HUDEP-2 (cell line): ENCODE results near the gene ADAM11.
A peak's percentile ranks its signal among the peaks of the same experiment; 100 is the strongest.
"Not testable (repeated sequence)": the region's sequence is repeated elsewhere in the genome, so short reads cannot be mapped to it uniquely, and the experiment has no call there.

ENCODE experiments used
- DNase-seq, 76 experiments: peaks; one replicate each; lab custom pipeline; 2025; ENCODE audit not compliant: unreplicated experiment in 76 of 76; lab: John Stamatoyannopoulos, UW

The ADAM11 gene, protein sequence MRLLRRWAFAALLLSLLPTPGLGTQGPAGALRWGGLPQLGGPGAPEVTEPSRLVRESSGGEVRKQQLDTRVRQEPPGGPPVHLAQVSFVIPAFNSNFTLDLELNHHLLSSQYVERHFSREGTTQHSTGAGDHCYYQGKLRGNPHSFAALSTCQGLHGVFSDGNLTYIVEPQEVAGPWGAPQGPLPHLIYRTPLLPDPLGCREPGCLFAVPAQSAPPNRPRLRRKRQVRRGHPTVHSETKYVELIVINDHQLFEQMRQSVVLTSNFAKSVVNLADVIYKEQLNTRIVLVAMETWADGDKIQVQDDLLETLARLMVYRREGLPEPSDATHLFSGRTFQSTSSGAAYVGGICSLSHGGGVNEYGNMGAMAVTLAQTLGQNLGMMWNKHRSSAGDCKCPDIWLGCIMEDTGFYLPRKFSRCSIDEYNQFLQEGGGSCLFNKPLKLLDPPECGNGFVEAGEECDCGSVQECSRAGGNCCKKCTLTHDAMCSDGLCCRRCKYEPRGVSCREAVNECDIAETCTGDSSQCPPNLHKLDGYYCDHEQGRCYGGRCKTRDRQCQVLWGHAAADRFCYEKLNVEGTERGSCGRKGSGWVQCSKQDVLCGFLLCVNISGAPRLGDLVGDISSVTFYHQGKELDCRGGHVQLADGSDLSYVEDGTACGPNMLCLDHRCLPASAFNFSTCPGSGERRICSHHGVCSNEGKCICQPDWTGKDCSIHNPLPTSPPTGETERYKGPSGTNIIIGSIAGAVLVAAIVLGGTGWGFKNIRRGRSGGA

DNA sequence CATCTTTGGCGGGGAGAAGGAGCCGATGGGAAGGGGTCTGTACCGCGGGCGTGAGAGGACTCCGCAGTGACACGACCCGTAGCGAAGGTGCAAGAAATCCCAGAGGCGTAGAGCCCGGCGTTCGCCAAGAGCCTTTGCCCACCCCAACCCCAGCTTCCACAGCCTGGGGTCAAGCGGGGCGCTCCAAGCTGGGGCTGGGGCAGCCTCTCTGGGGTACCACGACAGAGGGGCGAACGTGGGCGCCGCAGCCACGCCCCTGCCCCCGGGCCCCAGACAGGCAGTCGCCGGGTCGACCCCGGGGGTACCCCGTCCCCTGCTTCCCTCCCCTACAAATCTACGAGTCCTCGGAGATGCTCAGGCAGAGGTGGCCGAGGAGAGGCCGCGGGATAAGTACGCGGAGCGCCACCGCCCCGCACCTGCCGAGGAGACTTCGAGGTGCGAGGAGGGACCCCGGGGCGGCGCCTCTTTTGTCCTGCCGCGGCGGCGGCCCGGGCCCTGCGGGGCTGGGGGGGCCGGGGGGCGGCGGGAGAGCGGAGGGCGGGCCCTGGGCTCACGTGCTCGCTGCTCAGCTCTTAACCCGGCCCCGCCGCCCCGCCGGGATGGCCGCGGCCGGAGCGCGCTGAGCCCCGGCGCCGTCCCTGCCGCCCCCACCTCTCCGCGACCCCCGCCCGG lies at the start of gene ADAM11:
ADAM11 (plus strand) TSS at position 575 of the 672 bp plus-strand sequence. CDS start 212 bp downstream, outside the sequence.
- no peak for DNase-seq

DNA sequence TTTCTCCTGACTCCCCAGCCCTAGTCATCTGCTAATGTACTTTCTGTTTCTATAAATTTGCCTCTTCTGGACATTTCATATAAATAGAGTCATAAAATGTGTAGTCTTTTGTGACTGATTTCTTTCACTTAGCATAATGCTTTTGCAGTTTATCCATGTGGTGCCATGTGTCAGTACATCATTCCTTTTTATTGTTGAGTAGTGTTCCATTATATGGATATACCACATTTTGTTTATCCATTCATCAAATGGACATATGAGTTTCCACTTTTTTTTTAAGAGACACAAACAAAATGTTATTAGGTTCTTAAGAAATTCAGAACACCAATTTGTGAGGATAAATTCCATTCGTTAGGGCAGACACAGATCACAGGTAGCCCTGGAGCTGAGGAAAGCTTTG lies 39.3 kb upstream of the ADAM11 start:
- no peak for DNase-seq

DNA sequence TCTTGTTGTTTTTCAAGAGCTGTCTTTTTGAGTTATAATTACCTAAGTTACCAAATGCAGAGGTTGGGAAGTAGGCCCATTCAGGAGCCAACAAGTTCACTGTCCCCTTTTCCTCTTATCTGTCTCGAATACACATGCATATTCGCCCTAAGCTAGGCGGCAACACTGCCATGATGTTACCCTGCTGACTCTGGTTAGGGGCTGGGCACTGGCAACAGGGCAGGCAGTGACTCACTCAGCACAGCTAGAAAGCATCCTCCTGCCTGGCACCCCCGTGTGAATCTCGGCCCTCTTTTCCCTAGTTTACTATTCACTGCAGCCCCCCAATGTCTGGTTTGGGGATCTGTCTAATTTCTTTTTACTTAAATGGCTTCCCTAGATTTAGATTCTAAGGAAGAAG lies 36.5 kb upstream of the ADAM11 start:
- no peak for DNase-seq

DNA sequence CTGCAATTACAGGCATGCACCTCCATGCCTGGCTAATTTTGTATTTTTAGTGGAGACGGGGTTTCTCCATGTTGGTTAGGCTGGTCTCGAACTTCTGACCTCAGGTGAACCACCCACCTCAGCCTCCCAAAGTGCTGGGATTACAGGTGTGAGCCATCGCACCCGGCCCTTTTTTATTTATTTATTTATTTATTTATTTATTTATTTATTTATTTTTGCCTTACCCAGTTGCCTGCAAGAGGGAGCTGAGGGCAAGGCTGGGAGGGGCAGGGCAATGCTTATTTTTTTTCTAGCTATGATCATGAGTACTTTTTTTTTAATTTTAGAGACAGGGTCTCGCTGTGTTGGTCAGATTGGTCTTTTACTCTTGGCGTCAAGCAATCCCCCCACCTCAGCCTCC lies 32.7 kb upstream of the ADAM11 start:
- not testable (repeated sequence) for DNase-seq

DNA sequence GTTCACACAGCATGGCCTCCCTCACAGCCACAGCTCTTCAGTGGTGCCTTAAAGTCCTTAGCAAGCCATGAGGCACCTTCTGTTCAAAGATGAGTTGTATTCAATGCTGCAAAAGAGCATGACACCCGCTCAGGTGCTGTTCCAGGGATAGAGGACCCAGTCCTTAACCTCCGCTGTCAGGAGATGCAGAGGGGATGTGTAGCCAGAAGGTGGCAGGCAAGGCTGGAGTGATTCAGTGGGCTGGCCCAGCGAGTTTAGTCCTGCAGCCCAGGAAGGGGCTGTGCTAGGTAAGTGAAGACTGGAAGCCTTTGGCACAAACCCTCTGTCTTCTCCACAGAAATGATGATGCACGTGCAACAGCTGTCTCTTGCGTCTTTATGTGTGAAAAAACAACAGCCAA lies 25.0 kb upstream of the ADAM11 start:
- peak in 2 of 76 experiments; percentile 2 to 13 for DNase-seq

DNA sequence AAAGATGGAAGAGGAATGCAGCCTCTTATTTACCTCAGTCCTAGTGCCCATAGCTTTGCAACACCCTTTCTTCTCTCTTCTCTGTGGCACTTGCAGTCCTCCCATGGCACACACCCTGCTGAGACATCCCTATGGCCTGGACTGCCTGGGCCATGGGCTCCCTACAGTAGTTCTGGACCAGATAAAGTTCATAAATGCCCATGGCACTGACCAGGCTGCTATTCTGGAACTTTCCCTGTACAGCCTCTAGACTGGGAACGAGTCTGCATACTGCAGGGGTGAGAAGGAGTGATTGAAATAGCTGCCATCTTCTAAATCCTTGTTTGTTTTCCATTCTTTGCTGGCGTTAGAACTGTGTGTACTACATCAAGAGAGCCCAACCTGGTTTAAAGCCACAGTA lies 24.5 kb upstream of the ADAM11 start:
- DNase-seq, result no peak

DNA sequence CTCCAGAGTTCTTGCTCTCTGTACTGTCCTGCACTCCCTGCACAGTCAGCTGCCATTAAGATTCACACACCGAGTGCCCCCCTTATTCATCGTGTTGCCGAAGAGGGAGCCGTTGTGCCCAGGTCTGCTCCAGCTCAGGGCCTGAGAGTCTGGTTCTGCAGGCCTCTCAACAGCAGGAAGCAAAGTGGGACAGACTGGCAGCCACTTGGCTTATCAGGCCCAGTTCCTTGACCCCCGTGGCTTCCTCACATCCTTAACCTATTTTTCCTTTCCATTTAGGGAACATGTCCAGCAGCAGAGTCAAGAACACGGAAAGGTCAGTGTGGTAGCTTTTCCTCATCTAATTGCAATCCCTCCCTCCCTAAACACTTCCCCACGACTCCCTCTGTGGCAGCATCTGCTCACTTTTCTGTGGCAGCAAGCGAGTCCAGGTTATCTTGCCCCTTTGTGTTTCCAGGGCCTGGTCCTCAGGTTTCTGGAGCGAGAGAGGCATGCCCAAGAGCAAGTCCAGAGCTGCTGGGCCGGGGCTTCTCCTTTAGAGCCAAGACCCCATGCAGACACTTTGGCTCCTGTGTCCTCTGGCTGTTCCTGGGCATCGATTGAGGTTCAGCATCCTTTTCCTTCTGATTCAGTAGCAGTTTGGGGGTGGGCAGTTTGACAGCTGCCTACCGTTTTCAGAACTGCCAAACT lies 22.1 kb upstream of the ADAM11 start:
- DNase-seq, result no peak

DNA sequence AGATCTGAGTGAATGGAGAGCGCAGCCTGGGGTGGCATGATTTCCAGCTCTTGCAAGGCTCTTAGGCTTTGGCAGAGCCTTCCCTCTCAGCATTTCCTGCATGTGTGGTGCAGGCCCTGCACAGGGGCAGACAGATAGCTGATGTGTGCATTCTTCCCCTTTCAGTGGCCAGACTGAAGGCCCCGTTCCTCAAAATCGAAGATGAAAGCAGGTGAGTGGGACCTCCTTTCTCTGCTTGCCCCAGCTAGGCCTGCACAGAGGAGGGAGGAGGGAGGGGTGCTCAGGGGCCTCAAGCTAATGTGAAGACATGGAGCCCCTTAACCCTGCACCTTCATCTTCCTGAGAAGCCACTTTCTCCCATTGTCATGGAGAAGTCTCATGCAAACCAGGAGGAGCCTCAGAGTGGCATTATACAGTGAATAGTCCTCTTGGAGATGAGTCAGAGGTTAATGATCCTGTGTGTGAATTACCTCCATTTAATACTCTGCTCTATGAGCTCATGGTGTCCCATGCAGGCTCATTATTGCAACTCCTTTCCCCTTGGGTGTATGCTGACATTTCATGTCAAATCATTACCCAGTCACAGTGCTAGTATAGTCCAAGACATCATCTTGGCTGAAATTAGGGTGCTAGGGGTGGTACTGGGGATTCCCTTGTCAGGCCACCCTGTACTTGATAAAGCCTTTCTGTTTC lies 20.4 kb upstream of the ADAM11 start:
- DNase-seq, result no peak

DNA sequence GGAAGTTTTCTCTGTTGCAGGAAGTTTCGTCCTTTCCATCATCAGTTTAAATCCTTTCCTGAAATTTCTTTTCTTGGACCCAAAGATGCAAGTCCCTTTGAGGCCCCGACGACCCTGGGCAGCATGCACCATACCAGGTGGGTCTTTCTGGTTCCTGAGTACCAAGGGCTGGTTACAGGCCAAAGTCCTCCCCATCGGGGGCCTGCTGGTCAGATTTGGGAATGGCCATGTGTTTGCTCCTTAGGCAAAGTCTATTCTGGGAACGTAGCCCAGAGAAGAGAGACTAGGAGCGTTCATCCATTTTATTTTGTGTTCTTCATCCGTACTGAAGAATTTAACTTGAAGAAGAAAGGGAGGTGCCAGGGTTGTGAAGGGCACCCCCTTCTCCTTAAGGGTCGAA lies 17.5 kb upstream of the ADAM11 start:
- DNase-seq, result no peak

DNA sequence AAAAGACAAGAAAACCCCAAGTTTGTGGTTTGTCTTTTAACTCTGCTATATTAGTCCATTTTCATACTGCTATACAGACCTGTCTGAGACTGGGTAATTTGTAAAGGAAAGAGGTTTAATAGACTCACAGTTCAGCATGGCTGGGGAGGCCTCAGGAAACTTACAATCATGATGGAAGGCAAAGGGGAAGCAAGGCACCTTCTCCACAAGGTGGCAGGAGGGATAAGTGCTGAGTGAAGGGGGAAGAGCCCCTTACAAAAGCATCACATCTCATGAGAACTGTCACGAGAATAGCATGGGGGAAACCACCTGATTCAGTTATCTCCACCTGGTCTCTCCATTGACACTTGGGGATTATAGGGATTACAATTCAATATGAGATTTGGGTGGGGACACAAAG lies 13.5 kb upstream of the ADAM11 start:
- no peak for DNase-seq

DNA sequence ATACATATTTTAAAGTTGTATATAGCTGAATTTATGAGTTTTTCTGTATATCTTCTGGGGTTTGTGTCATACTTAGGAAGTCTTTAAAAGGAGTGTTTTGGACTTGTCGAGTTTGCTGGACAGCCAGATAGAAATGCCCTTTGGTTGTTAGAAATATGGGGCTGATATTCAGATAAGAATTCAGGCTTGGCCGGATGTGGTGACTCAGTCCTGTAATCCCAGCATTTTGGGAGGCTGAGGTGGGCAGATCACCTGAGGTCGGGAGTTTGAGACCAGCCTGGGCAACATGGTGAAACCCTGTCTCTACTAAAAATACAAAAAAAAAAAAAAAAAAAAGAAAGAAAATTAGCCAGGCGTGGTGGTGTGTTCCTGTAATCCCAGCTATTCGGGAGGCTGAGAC lies 13.1 kb upstream of the ADAM11 start:
- DNase-seq, result not testable (repeated sequence)

DNA sequence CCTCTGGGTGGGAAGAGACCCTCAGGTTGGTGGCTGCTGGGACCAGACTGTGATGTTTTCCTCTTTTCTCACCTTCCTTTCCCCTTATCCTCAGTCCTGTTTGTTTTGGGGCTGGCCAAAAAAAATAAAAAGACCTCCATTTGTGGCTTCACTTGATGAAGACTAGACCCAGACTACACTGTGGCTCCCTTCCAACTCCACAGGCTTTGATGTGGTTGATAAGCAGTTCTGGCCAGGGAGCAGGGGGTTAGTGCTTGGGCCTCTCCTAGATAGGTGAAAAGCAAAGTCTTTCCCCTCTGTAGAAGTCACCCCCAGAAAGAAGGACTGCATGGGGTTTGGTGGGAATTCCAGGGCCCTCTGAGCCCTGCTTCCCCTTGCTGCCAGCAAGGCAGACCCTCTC lies 11.2 kb upstream of the ADAM11 start:
- peak in 16 of 76 experiments; percentile 1 to 50 (median 19) for DNase-seq

DNA sequence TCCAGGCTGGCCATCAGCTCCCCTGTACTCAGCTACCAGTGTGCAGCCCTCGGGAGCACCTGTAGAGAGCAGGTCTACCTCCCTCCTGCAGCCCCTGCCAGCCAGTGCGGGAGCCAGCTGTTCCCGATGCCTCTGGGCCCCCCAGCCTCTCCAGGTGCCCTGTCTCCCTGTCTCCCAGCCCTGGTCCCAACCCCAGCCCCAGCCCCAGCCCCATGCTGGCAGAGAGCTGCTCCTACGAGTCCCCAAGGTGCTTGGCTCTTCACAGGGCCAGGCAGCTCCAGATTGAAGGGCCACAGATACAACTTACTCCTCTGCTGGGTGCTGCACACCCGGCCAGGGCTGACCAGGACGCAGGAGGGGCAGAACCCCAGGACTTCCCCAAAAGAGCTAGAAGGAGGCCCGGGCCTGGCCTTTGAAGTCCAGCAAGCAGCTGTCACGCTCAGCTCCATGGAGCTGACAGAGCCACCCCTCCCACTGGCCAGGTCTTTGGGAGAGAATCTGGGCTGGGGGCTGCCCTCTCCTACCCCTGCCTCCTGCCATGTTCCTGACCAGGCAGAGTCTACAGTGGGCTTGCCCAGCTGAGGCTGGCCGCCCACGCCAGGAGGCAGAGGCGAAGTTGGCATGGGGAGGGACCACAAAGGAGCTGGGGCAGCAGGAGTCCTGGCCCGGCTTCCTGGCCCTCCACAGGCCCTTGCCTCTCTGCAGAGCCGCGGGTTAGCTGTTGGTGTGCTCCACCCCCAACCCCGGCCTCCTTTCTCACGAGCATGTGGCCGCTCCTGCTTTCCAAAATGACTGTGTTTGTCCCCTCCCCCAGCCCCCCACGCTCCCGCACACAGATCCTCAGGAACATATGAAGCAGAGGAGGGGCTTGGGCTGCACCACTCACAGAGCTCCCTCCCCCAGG lies 9.5 kb upstream of the ADAM11 start:
- no peak for DNase-seq

DNA sequence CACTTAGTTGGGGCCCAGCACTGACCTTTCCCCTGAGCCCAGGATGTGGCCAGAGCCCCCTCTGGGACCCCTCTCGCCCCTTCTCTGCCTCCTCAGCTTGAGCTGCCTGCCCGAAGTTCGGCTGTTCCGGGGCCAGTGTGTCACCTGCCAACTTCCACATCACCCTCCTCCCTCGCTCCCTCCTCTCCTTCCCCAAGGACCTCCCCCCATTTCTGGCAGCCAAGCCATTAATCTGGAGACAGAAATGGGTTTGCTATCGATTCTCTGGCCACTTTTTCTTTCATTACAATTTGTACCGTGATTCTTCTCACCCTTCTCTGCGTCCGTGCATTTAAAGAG lies 8.8 kb upstream of the ADAM11 start:
- DNase-seq, result no peak

DNA sequence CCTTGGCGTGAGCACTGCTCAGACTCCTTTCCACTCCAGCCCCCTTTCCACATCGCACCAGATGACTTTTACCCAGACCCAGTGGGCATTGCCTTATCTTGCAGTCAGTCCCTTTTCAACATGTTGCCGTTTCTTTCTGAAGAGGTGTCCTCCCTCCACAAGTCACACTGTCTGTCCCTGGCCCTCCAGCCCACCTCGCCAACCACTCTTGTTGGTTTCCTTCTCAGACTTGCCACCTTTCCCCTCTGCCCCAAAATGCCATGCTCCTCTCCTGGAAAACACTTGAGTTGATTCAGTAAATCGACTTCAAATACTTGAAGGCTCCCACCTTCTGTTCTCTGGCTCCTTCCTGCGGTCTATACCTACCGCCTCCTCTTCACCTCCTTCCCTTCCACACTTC lies 7.5 kb upstream of the ADAM11 start:
- DNase-seq, result no peak

DNA sequence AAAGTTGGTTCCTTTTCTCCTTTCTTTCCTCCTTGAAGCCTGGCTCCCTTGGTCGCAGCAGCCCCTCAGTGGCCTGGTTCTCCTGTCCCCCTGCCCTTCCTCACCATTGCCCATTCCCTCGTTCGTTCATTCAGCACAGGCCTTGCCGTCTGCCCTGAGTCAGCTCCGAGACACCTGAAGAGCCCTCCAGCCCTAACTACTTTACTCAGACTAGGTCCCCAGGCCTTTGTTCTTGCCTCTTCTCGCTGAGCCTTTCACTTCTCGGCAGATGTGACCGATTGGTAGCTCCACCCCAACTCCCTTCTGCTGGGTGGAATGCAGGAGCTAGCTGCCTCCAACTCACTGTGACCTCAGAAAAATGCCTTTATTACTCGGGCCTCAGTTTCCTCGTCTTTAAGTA lies 7.0 kb upstream of the ADAM11 start:
- no peak for DNase-seq

DNA sequence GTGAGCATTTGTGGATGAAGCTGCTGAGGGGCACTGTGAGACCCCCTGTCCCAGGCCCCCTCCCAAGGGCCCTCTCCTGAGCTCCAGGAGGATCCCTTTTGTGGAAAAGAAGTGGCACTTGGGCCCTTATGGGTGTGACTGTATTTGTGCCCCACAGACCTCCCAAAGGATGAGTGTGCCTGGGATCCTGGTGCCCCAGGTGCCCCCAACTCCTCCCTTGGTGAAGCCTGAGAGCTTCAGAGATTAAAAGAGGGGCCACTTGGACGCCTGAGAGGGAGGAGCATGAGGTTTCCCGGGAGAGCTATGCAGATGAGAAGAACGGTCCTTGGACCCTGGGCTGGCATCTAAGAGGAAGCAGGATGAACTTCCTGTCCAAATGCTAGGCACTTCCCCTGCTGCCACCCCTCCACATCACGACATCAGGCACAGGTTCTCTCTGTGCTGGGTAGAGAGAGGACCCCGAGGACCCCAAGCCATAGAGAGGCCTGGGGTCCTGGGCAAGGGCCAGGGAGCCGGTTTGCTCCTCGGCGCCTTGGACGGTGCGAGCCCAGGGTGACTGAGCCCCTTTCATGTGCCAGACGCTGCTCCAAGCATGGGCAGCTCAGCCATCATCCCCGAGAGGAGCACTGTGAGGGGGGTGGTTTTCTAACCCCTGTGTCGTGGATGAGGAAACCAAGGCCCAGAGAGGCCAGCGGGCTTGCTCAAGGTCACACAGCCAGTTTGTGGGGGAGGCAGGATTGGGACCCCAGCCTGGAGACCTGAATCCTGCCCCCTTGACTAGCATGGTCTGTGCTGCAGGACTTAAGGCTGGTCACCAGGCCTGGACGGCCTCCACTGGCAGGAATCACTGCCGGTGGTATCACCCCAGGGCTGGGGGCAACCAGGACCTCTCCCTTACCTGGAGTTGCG lies 5.6 kb upstream of the ADAM11 start:
- DNase-seq, result no peak

DNA sequence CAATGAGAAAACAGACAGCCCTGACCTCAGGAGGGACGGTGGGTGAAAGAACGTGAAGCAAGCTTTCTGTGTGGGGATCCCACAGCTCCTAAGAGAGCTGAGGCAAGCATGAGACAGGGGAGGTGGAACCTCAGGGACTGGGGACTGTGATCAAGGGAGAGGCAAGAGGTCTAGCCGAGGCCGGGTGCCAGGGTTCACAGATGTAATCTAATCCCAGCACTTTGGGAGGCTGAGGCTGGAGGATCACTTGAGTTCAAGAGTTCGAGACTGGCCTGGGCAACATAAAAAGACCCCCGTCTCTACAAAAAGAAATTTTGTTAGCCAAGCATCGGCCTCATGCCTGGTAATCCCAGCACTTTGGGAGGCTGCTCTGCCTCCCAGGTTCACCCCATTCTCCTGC lies 4.5 kb upstream of the ADAM11 start:
- no peak for DNase-seq
